Measurements from ENCODE around the gene SNRPD2.

GRCh38 chr19:45645631-45646344 is 46.0 kb downstream of the SNRPD2 start:
- no peak for TF ChIP-seq CTCF (conservative IDR thresholded peaks at IDR 0.05)
- no peak for TF ChIP-seq ZFX (IDR thresholded peaks at IDR 0.05)
